GM13977 (cell line): ENCODE results near the gene OR2T29.
A peak's percentile ranks its signal among the peaks of the same experiment; 100 is the strongest.
"Not testable (repeated sequence)": the region's sequence is repeated elsewhere in the genome, so short reads cannot be mapped to it uniquely, and the experiment has no call there.

Experiments
- DNase-seq: peaks from one replicate; pipeline ENCODE4 v3.0.0; 2012; ENCODE audit warnings: low spot score
- in situ Hi-C: fragments of 300-500 bp; cut with MboI; formaldehyde crosslinking; loops from one replicate; pipeline ENCODE4 v1.12.0; 2022; ENCODE audit warnings: low sequenced_read_pairs, low pct_unique_long_range_greater_than_20kb, mixed read lengths, inconsistent platforms; ENCODE audit not compliant: unreplicated experiment
- TF ChIP-seq, protein P1 (sequence below): IDR thresholded peaks from 2 replicates; pipeline ENCODE4 v1.5.1; 2012; ENCODE audit warnings: mild to moderate bottlenecking, control low read depth; ENCODE audit not compliant: insufficient read depth; ENCODE audit errors: extremely low read depth, missing control alignments

The OR2T29 gene

DNA sequence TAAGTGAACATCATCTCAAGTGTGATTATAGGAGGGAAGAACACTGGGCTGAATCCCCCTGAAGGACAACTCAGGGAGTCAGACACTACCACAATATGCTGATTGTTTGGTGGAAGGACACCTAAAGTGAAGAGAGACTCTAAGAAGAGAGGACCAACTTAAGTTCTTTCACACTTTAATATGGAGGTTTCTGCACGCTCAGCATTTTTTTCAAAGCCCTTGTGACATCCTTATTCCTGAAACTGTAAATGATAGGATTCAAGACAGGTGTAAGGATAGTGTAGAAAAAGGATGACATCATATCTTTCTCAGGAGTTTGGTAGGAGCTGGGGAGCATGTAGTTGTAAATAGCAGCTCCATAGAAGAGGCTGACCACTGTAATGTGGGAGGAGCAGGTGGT is 30.1 kb upstream of the OR2T29 start:
- in situ Hi-C loops, result no loop called here
- no peak for DNase-seq
- TF ChIP-seq, protein P1, sequence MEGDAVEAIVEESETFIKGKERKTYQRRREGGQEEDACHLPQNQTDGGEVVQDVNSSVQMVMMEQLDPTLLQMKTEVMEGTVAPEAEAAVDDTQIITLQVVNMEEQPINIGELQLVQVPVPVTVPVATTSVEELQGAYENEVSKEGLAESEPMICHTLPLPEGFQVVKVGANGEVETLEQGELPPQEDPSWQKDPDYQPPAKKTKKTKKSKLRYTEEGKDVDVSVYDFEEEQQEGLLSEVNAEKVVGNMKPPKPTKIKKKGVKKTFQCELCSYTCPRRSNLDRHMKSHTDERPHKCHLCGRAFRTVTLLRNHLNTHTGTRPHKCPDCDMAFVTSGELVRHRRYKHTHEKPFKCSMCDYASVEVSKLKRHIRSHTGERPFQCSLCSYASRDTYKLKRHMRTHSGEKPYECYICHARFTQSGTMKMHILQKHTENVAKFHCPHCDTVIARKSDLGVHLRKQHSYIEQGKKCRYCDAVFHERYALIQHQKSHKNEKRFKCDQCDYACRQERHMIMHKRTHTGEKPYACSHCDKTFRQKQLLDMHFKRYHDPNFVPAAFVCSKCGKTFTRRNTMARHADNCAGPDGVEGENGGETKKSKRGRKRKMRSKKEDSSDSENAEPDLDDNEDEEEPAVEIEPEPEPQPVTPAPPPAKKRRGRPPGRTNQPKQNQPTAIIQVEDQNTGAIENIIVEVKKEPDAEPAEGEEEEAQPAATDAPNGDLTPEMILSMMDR, result no peak

DNA sequence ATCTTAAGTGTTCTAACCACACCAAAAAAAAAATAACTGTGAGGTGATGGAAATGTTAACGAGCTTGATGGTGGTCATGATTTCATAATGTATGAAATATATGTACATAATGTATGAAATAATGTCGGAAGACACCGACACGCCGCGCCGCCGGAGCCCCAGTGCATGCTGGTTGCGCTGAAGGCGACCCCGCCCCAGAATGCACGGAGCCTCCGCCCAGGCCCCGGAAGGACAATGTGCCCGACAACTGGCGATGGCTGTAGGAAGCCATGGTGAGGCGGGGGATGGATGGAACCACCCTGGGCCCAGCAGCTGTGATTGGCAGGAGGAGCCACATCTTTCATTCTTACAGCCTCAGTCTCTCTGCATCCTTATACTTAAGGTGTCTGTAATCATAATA is 27.5 kb upstream of the OR2T29 start:
- in situ Hi-C loops, result no loop called here
- DNase-seq, result no peak
- TF ChIP-seq, protein P1, result no peak

DNA sequence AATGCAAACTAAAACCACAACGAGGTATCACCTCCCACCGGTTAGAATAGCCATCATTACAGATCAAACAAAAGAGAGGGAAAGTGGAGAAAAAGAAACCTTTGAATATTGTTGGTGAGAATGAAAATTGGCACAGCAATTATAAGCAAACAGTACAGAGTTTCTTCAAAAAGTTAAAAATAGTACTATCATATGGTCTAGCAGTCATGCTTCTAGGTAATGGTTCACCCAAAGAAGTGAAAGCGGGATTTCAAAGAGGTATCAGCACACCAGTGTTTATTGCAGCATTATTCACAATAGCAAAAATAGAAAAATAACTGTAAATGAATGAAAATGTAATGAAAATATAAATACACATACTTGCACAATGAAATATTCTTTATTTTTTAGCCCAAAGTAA is 26.8 kb upstream of the OR2T29 start:
- peak; percentile 22 for DNase-seq

DNA sequence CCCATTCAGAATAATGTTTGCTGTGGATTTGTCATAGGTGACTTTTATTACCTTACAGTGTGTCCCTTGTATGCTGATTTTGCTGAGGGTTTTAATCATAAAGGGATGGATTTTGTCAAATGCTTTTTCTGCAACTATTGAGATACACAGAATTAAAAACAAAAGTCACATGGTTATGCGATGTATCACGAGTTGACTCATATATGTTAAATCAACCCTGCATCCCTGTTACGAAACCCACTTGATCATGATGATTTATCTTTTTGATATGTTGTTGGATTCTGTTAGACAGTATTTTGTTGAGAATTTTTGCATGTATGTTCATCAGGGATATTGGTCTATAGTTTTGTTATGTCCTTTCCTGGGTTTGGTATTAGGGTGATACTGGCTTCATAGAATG is 22.7 kb upstream of the OR2T29 start:
- in situ Hi-C loops, result no loop called here
- no peak for DNase-seq
- TF ChIP-seq, protein P1, result no peak

More for the DNA sequence above, 26.8 kb upstream of the OR2T29 start:
- in situ Hi-C loops, result no loop called here
- TF ChIP-seq, protein P1, result no peak

DNA sequence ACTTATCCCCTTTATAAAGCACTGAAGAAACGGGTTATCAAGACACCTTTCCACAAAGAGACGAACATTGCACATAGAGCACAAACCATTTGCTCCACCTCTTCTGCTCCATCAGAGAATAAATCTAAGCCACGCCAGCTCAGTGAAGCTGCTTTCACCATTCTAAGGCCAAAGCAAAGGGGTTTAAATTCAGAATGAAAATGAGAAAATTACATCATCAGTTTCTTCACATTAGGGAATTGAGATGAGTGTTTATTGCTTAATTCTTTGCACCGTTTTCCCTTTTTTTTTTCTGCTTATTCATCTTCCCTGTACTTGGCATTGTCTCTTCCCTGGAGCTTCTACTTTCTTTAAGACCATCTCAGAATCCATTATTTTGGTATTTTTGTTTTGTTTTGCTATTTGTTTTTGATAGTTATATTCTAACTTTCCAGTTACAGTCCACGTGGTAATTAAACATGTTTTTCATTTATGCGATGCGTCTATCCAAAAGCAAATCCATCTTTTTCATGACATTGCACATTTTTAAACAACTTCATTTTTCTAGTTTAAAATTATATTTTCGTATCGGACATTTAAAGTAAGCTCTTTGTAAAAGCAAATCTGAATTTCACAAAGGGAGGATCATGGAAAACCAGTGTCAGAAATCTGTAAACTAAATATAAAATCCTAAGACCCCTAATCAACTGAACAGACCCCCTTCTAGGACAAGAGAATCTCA is 13.8 kb upstream of the OR2T29 start:
- DNase-seq, result no peak
- TF ChIP-seq, protein P1, result no peak
- in situ Hi-C loops, result no loop called here

DNA sequence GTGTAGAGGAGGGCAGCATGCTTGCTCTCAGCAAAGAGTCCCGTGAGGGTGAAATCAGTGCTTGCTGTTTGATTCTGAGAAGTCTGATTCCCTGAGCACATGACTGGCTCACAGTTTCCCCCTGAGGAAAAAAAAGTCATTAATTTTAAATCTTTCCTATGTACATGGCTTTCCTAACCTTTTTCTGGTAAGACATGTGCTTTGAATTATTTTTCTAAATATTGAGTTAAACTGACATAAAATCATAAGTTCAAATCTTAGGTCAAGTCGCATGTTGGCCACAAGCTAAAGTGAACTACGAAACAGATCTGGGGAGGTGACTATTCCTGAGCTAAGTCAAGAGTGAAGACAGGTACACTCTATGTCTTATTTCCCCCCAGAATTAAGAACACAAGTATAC is 12.1 kb upstream of the OR2T29 start, which contains the start of gene OR2T34:
TSS of gene OR2T34 (minus strand) at position 101 of the 400 bp plus-strand sequence. CDS start at position 101, 0 bp downstream.
- DNase-seq, in situ Hi-C loops: not testable (repeated sequence)

DNA sequence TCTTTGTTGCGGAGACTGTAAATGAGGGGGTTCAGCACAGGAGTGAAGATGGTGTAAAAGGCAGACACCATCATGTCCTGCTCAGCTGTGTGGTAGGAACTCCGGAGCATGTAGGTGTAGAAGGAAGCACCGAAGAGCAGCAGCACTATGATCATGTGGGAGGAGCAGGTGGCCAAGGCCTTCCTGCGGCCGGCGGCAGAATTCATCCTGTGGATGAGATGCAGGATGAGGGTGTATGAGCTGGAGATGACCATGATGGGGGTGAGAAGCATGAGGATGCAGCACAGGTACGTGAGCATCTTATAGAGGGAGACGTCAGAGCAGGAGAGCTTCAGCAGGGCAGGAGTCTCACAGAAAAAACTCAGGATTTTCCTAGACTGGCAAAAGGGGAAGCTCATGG is 11.3 kb upstream of the OR2T29 start:
- in situ Hi-C loops, DNase-seq: not testable (repeated sequence)

DNA sequence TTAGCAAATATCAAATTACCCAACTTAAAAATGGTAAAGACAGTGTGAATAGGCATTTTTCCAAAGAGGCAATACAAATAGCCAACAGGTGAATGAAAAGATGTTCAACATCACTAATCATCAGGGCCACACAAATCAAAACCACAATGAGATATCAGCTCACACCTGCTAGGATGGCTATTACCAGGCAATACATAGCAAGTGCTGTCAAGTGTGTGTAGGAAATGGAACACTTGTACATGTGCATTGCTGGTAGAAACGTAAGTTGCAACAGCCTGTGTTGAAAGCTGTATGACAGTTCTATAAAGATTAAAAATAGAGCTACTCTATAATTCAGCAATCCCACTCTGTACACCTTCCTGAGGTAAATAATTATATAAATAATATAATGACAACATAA is 9.5 kb upstream of the OR2T29 start:
- not testable (repeated sequence) for DNase-seq

DNA sequence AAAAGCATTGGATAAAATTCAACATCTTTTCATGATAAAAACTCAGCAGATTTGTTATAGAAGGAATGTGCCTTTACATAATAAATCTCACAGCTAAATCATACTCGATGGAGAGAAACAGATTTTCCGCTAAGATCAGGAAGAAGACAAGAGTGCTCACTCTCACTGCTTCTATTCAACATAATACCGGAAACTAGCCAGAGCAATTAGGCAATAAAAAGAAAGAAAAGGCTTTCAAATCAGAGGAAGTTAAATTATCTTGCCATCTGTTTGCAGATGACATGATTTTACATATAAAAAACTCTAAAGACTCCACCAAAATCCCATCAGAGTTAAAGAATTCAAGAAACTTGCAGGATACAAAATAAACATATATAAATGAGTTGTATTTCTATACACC is 8.2 kb upstream of the OR2T29 start:
- DNase-seq, in situ Hi-C loops: not testable (repeated sequence)

More for the DNA sequence above, 9.5 kb upstream of the OR2T29 start:
- in situ Hi-C loops, result not testable (repeated sequence)

DNA sequence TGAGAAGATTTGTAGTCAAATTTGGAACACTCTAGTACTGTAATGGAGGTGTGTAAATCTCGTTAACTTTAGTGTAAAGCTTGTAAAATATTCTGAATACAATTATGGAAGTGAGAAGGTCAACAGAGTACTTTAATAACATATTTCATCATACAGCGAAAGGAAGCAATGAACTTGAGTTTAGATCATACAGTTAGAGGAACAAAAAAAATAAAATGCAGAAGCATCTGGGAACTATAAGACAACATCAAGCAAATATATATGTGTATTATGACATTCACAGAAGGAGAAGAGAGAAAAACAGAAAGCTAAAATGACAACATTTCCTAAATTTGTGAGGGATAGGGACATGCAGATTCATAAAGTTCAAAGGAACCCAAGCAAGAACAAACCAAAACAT is 6.5 kb upstream of the OR2T29 start:
- in situ Hi-C loops, DNase-seq: not testable (repeated sequence)

DNA sequence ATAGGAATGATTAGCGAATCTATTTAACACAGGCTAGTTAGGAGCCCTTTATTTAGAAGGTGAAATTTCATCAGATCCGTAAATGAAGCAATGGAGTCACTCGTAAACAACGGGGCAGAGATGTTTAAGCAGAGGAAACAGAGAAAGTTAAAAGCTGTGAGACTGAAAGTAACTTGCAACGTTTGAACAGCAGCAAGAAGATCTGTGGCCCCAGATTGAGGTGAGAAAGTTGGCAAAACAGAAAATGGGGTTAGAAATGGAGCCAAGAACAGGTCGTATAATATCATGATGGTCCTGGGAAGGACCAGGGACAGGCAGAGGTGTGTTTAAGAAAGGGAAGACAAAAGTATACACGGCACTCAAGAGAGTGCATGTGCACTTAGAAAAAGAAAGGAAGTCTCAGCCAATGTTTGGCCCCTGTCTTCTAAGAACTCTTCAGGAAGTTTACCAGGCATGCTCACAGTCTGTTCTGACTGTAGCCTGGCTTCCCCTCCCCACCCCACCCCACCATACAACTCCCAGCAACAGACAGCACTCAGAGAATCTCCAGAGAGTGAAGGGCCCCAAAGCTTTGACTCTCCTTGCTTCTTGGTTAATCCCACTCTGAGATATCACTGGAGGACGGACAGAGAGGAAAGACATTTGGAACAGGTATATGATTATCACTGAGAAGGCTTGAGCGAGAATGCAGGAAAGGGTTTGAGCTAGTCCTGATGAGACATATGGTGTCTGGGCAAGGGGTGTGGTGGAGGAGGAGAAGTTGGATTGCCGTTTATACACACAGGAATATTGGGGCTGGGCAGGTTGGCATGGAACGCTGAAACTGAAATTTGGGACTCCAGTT is 3.2 kb upstream of the OR2T29 start:
- DNase-seq, in situ Hi-C loops: not testable (repeated sequence)
